Measurements from ENCODE around the gene SLC6A18.
"Not testable (repeated sequence)": the region's sequence is repeated elsewhere in the genome, so short reads cannot be mapped to it uniquely, and the experiment has no call there.

The SLC6A18 gene

GRCh38 chr5:1228120-1228519, 2.9 kb downstream of the SLC6A18 start:
- H3K27ac ChIP-seq (ENCODE audit: low read length), result no peak overlapping the region
- H3K27me3 ChIP-seq (replicated peaks; ENCODE audit: insufficient read depth, low read length), result no peaks in the 10 kb centered on the region
- no peaks in the 10 kb centered on the region for H3K36me3 ChIP-seq (replicated peaks; ENCODE audit: insufficient read depth, low read length)
- no peak for DNase-seq
- no peak overlapping the region for H2AFZ ChIP-seq (ENCODE audit: low read length)
- no peaks in the 10 kb centered on the region for H3K9me2 ChIP-seq (replicated peaks; ENCODE audit: insufficient read depth, low read length)
- no peaks in the 10 kb centered on the region for H3K79me2 ChIP-seq (ENCODE audit: low read length)
- H3K4me2 ChIP-seq (ENCODE audit: low read depth, low read length), result no peak overlapping the region
- no peaks in the 10 kb centered on the region for H3K9me3 ChIP-seq (replicated peaks; ENCODE audit: insufficient read depth, low read length)
- no peak for TF ChIP-seq EZH2 (optimal IDR thresholded peaks at IDR 0.05; ENCODE audit: low read depth, low read length)
- TF ChIP-seq EZH2phosphoT487 (IDR thresholded peaks at IDR 0.05; ENCODE audit: low read length), result no peak
- TF ChIP-seq CTCF (IDR thresholded peaks at IDR 0.05; ENCODE audit: low read length), result no peak
- no peaks in the 10 kb centered on the region for H3F3A ChIP-seq (ENCODE audit: insufficient read depth, low read length)
- no peaks in the 10 kb centered on the region for H3K4me1 ChIP-seq (ENCODE audit: low read length)
- H3K4me3 ChIP-seq (ENCODE audit: low read length), result no peak overlapping the region
- no peak overlapping the region for H3K9ac ChIP-seq (ENCODE audit: low read length)
- H4K20me1 ChIP-seq (ENCODE audit: insufficient read depth, low read length), result no peaks in the 10 kb centered on the region

- not testable (repeated sequence) for H3F3A ChIP-seq (ENCODE audit: insufficient read depth, low read length); H3K9ac ChIP-seq (ENCODE audit: low read length); H3K4me2 ChIP-seq (ENCODE audit: low read depth, low read length); H4K20me1 ChIP-seq (ENCODE audit: insufficient read depth, low read length); H3K27me3 ChIP-seq (replicated peaks; ENCODE audit: insufficient read depth, low read length); H3K9me2 ChIP-seq (replicated peaks; ENCODE audit: insufficient read depth, low read length); H3K36me3 ChIP-seq (replicated peaks; ENCODE audit: insufficient read depth, low read length); DNase-seq; H3K79me2 ChIP-seq (ENCODE audit: low read length); H3K4me1 ChIP-seq (ENCODE audit: low read length); H2AFZ ChIP-seq (ENCODE audit: low read length); H3K4me3 ChIP-seq (ENCODE audit: low read length); H3K9me3 ChIP-seq (replicated peaks; ENCODE audit: insufficient read depth, low read length); H3K27ac ChIP-seq (ENCODE audit: low read length)
These were observed 3.8 kb downstream of the SLC6A18 start for GRCh38 chr5:1229023-1229422.

- H3K27me3 ChIP-seq (replicated peaks; ENCODE audit: insufficient read depth, low read length), result no peaks in the 10 kb centered on the region
- no peak overlapping the region for H3K4me3 ChIP-seq (ENCODE audit: low read length)
- no peaks in the 10 kb centered on the region for H3F3A ChIP-seq (ENCODE audit: insufficient read depth, low read length)
- no peak for DNase-seq
- no peaks in the 10 kb centered on the region for H3K79me2 ChIP-seq (ENCODE audit: low read length)
- H3K9ac ChIP-seq (ENCODE audit: low read length), result no peak overlapping the region
- H3K36me3 ChIP-seq (replicated peaks; ENCODE audit: insufficient read depth, low read length), result no peaks in the 10 kb centered on the region
- TF ChIP-seq CTCF (IDR thresholded peaks at IDR 0.05; ENCODE audit: low read length) (no peak), EZH2phosphoT487 (IDR thresholded peaks at IDR 0.05; ENCODE audit: low read length) (no peak), EZH2 (optimal IDR thresholded peaks at IDR 0.05; ENCODE audit: low read depth, low read length) (no peak)
- no peaks in the 10 kb centered on the region for H3K4me1 ChIP-seq (ENCODE audit: low read length)
- no peaks in the 10 kb centered on the region for H3K9me2 ChIP-seq (replicated peaks; ENCODE audit: insufficient read depth, low read length)
- no peaks in the 10 kb centered on the region for H3K9me3 ChIP-seq (replicated peaks; ENCODE audit: insufficient read depth, low read length)
- H3K27ac ChIP-seq (ENCODE audit: low read length), result no peak overlapping the region
- no peaks in the 10 kb centered on the region for H4K20me1 ChIP-seq (ENCODE audit: insufficient read depth, low read length)
- H3K4me2 ChIP-seq (ENCODE audit: low read depth, low read length), result no peak overlapping the region
- H2AFZ ChIP-seq (ENCODE audit: low read length), result no peak overlapping the region
These were observed 4.6 kb downstream of the SLC6A18 start for GRCh38 chr5:1229822-1230221.

- no peak overlapping the region for H3K27ac ChIP-seq (ENCODE audit: low read length)
- no peaks in the 10 kb centered on the region for H4K20me1 ChIP-seq (ENCODE audit: insufficient read depth, low read length)
- no peaks in the 10 kb centered on the region for H3K4me1 ChIP-seq (ENCODE audit: low read length)
- H3K4me2 ChIP-seq (ENCODE audit: low read depth, low read length), result no peak overlapping the region
- H3K9me2 ChIP-seq (replicated peaks; ENCODE audit: insufficient read depth, low read length), result no peaks in the 10 kb centered on the region
- H3F3A ChIP-seq (ENCODE audit: insufficient read depth, low read length), result no peaks in the 10 kb centered on the region
- H3K27me3 ChIP-seq (replicated peaks; ENCODE audit: insufficient read depth, low read length), result no peaks in the 10 kb centered on the region
- H2AFZ ChIP-seq (ENCODE audit: low read length), result no peak overlapping the region
- H3K4me3 ChIP-seq (ENCODE audit: low read length), result no peak overlapping the region
- H3K36me3 ChIP-seq (replicated peaks; ENCODE audit: insufficient read depth, low read length), result no peaks in the 10 kb centered on the region
- H3K9me3 ChIP-seq (replicated peaks; ENCODE audit: insufficient read depth, low read length), result no peaks in the 10 kb centered on the region
- no peaks in the 10 kb centered on the region for H3K79me2 ChIP-seq (ENCODE audit: low read length)
- no peak for DNase-seq
- H3K9ac ChIP-seq (ENCODE audit: low read length), result no peak overlapping the region
- TF ChIP-seq CTCF (IDR thresholded peaks at IDR 0.05; ENCODE audit: low read length) (no peak), EZH2 (optimal IDR thresholded peaks at IDR 0.05; ENCODE audit: low read depth, low read length) (no peak), EZH2phosphoT487 (IDR thresholded peaks at IDR 0.05; ENCODE audit: low read length) (no peak)
These were observed 5.4 kb downstream of the SLC6A18 start for GRCh38 chr5:1230551-1230950.
